Activated effector memory CD4-positive, alpha-beta T cell treated with anti-CD3 and anti-CD28 coated beads, Interleukin-2, amount 50 U/mL, for 16 hours (primary cell): ENCODE results near the gene FAM118A.
A peak's percentile ranks its signal among the peaks of the same experiment; 100 is the strongest.
"Not testable (repeated sequence)": the region's sequence is repeated elsewhere in the genome, so short reads cannot be mapped to it uniquely, and the experiment has no call there.

Source experiments
- DNase-seq: peaks from one replicate; pipeline ENCODE4 v3.0.0-alpha.2; 2020

The FAM118A gene

GRCh38 chr22:45334528-45334927, 24.8 kb downstream of the FAM118A start:
- DNase-seq: no peak

- DNase-seq: no peak
Measured at GRCh38 chr22:45335021-45335818, 25.5 kb downstream of the FAM118A start.

DNA sequence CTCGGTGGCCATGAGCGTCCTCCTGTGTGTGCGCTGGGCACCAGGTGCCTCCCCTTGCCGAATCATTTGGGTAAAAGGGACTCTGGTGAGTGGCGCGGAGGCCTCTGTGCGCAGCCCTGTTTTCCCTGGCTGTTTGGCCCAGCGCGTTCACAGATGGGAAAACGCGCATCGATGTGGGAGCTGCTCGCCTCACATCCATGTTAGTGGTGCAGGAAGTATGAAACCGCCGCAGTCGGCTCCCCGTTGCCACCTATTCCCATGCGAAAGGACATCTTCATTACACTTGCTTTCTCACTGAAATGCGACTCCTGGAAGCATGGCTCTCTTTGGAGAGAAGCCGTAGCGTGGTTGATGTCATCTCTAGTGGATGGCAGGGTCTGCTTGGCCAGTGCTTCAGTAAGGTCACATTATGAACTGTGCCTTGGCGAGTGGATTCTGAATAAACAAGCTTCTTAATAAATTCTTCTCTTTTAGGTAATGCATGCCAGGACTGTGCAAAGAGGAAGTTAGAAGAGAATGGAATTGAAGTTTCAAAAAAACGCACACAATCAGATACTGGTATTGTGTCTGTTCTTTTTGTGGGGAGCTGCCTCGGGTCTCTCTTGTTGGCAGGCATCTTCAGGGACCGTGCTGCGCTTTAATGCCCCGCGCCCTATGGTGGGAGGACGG, 26.3 kb downstream of the FAM118A start:
- DNase-seq: no peak

GRCh38 chr22:45336971-45337431, 27.3 kb downstream of the FAM118A start:
- no peak for DNase-seq

GRCh38 chr22:45337536-45337935, 27.8 kb downstream of the FAM118A start:
- DNase-seq: no peak

DNA sequence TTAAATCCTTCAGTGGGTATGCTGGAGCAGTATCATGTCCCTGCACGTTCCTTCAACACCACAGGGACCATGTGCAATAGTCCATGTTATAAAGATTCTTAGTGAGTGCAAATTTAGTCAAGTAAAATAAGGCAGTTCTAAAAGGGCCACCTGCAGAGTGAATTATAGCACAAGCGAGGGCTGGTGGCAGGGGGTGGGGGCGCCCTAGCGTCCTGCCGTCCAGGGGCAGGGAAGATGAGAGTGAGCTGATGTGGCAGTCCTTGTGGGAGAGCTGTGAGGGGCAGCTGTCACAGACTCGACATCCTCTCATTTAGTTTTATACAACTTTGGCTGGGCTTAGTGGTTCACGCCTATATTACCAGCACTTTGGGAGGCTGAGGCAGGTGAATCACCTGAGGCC, 29.1 kb downstream of the FAM118A start:
- no peak for DNase-seq

DNA sequence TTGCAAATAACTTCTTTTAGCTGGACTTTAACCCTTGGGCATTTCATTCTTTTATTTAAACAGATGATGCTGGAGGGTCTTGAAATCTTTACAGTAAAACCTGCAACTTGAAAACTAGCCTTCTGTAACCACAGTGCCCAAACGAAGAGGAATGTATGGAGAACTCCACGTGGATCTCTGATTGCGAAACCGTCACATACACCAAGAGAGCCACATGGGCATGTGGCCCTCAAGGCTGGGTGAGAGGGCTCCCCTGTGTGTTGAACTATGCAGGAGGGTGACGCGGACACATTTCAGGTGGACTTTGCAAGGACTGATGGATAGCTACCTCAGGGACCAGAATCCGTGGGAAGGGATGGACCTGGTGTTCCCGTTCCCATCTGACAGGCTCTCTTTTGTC, 30.6 kb downstream of the FAM118A start:
- DNase-seq: no peak

DNA sequence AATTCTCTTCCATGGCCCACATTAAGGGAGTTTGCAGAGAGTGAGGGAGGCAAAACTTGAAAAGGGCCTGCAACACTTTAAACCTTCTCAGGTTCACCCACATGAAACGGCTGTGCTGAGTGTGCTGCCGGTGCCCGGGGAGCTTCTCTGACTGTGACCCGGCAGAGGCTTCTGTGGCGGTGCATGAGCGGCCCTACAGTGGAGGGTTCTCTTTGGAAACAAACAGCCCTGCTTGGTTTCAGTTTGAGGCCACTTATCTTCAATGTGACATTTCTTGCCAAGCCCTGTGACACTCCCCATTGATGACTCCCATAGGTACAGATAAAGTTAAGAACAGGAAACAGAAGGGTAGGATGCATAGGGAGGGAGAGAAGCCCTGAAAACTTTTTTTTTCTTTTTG, 31.8 kb downstream of the FAM118A start:
- peak; percentile 70 for DNase-seq

DNA sequence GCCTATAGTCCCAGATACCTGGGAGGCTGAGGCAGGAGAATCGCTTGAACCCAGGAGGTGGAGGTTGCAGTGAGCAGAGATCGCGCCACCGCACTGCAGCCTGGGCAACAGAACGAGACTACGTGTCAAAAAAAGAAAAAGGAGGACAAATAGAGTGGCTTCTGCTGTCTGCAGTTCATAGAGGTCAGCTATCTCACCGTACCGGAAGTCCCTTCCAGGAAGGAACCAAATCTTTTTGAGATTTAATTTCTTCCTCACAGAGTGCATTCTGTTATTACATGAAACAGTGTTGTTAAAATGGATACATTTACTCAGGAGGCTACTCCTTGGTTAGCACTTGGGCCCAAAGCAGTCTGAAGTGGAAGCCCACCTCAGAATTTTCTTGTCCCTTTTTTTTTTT, 33.4 kb downstream of the FAM118A start:
- DNase-seq: no peak

- no peak for DNase-seq
Measured at GRCh38 chr22:45344334-45344733, 34.6 kb downstream of the FAM118A start.

DNA sequence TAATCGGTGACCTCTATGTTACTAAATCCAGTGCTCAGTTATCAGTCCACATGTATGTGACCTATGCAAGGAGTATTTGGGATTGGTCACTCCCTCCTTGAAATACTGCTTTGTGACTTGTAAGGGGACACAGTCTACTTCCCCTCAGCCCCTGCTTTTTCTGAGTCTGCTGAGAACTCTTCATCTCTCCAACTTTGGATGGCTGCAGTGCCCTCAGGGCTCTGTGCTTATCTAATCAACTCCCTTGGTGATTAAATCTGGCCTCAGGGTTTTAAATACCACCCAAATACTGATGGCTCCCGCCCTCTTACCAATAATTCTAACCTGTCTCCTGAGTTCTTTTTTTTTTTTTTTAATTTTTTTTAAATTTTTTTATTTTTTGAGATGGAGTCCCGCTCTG, 40.2 kb downstream of the FAM118A start:
- no peak for DNase-seq

GRCh38 chr22:45351956-45352355, 42.2 kb downstream of the FAM118A start:
- no peak for DNase-seq

GRCh38 chr22:45352757-45353156, 43.0 kb downstream of the FAM118A start:
- not testable (repeated sequence) for DNase-seq

DNA sequence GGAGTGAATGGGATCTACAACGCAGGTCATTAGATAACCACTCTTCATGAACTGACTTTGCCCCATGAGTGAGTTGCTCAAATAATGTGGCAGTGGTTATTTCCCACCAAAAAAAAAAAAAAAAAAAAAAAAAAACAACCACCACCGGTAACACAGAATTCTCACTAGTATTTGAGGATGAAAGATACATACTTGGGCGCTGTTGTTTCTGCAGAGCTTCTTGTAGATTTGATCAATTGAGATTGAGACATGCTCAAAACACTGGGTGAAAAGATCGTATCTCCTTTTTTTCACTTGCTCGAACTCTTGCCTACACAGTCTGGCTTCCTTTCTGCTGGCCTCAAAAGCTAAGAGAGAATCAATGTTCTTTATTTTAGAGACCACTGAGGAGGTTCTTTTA, 44.1 kb downstream of the FAM118A start:
- no peak for DNase-seq

GRCh38 chr22:45357490-45357889, 47.8 kb downstream of the FAM118A start:
- no peak for DNase-seq

GRCh38 chr22:45358127-45358526, 48.4 kb downstream of the FAM118A start:
- DNase-seq: no peak

- DNase-seq: no peak
Measured at GRCh38 chr22:45359627-45360026, 49.9 kb downstream of the FAM118A start.

DNA sequence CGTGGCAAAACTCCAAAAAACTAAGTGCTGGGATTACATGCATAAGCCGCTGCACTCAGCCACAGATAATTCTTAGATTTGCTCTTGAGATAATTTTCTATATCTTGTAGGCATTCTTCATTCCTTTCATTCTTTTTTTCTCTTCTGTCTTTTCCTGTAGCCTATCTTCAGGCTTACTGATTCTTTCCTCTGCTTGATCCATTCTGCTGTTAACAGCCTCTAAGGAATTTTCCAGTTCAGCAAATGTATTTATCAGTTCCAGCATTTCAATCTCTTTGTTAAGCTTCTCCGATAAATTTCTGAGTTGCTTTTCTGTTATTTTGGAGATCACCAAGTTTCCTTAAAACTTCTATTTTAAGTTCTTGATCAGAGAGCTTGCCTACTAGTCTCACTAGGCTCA, 57.0 kb downstream of the FAM118A start:
- no peak for DNase-seq

DNA sequence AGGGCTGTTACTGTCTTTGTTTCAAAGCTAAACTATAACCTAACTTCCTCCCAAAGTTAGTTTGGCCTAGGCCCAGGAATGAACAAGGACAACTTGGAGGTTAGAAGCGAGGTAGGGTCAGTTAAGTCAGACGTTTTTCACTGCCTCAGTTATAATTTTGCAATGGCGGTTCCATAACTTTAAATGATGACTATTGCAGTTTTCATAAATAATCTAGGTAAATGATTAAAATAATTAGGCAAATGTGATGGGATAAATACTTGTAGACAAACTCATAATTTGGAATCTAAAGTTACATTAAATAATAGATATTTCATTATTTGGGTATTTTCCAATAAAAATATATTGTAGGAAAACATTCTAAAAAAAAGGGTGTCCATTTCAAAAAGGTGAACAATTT, 63.9 kb downstream of the FAM118A start:
- DNase-seq: not testable (repeated sequence)

DNA sequence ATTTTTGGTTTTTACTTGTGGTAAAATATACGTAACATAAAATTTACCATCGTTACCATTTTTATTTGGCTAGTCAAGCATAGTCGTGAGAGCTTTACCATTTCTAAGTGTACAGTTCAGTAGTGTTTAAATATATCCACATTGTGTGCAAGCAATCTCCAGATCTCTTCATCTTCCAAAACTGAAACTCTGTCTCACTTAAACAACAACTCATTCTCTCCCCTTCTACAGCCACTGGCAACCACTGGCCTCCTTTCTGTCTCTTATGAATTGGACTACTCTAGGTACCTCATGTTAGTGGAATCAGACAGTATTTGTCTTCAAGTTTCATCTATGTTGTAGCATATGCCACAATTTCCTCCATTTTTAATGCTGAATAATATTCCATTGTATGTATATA, 66.3 kb downstream of the FAM118A start:
- no peak for DNase-seq

GRCh38 chr22:45376703-45377102, 67.0 kb downstream of the FAM118A start:
- no peak for DNase-seq

DNA sequence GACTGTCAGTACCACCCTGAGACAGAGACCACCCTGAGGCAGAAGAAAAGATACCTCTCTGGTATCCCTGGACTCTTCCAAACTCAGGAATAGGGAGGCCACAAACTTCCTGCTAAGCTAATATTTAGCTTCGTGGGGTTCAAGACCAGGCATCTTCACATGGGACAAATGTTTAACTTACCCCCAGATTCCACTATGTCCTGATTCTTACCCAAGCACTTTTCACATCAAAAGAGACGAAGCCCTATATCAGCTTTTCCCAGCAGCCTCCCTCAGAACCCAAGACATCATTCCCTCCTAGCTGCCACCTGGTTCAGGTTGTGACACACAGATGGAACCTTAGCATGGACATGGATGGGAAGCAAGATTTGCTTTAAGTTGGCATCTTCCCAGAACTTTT, 71.6 kb downstream of the FAM118A start:
- no peak for DNase-seq

DNA sequence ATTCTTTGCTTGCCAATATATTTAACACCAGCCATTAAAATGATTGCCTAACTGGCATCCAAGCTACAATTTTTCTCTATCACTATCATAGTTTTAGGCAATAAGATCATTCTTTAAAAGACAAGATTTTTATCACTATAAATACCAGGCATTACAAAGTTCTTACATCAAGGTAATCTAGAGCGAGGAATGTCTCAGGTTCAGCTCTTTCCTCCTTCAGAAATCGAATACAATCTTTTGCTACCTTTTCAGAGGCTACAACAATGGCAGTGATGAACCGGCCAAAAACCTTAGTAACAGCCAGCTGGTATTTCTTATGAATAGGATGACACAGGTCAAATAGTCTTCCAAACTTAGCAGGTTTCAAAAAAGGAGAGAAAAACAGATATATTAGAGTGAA, 79.8 kb downstream of the FAM118A start:
- no peak for DNase-seq
